ENCODE data around the gene GPS2.
A peak's percentile ranks its signal among the peaks of the same experiment; 100 is the strongest.

GPS2 gene, protein sequence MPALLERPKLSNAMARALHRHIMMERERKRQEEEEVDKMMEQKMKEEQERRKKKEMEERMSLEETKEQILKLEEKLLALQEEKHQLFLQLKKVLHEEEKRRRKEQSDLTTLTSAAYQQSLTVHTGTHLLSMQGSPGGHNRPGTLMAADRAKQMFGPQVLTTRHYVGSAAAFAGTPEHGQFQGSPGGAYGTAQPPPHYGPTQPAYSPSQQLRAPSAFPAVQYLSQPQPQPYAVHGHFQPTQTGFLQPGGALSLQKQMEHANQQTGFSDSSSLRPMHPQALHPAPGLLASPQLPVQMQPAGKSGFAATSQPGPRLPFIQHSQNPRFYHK

DNA sequence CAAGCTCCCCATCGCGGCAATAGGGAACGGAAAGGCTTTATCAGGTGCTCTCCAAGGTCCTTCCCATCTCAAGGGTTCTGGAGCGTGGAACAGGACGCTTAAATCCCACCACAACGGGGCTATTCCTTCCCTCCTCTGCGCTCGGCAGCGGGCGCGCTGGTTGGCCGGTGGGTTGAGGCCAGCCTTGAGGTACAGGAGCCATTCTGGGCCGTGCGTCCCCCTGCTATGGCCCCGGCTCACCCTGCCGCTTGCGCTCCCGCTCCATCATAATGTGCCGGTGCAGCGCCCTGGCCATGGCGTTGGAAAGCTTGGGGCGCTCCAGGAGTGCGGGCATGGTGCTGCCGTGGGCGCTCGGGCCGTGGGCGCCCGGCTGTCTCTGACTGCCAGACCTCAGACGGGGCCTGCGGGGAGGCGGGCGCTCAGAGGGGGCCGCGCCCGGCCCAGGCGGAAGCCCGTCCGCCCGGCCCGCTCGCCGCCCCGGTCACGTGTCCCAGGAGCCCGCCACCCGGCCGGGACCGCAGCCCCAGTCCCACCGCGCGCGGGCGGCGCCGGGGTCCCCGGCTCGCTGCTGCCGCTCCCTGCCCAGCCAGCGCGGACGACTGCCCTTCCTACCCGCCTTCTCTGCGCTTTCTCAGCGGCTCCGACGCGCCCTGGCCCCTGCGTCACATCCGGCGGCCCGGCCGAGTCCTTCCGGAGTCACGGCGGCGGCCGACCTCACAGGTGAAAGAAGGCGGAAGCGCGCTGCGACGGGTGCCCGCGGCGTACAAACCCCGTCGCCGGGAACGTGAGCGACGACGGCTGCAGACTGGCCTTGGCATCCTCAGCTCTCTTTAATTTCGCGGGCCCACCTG, at the start of gene GPS2:
GPS2 (minus strand) TSS at position 642 of the 851 bp plus-strand sequence; CDS start at position 334, 308 bp downstream.
- in situ Hi-C loops (cut with HindIII; ENCODE audit: low pct_ligation_motif_present, low pct_unique_long_range_greater_than_20kb, low sequenced_read_pairs) = no loop called here
- peak; percentile 89 for DNase-seq

GRCh38 chr17:7363311-7363710, 48.2 kb upstream of the GPS2 start:
- no peak for DNase-seq
- in situ Hi-C loops (cut with HindIII; ENCODE audit: low pct_ligation_motif_present, low pct_unique_long_range_greater_than_20kb, low sequenced_read_pairs) = no loop called here

DNA sequence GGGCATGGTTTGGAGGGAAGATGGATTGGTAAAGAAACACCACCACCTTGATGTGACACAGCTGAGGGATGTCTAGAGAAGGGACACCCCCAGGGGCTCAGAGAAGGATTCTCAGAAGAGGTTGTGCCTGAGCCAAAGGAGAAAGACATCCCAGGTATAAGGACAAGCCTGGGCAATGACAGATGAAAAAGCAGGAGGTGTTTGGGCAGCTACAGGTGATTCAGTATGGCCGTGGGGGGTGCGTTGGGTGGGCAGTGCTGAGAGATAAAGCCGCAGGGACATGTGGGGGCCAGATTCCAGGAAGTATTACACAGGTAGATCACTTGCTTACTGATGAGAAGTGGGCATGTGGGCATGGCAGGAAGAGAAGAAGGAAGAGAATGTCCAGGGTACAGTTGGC, 46.7 kb upstream of the GPS2 start:
- in situ Hi-C loops (cut with HindIII; ENCODE audit: low pct_ligation_motif_present, low pct_unique_long_range_greater_than_20kb, low sequenced_read_pairs) = no loop called here

DNA sequence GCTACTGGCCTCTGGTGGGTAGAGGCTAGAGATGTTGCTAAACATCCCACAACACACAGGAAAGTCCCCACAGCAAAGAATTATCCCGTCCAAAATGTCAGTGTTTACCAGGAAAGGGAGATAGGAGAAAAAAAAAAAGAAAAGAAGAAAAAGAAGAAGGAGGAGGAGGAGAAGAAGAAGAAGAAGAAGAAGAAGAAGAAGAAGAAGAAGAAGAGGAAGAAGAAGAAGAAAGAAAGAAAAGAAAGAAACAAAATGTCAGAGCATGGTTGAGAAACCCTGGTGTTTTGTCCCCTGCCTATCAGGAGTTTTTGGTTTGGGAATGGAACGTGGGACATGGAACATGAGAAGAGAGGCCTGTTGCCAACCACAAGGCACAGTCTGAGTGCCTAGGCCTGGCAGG, 42.2 kb upstream of the GPS2 start:
- DNase-seq = no peak
- in situ Hi-C loops (cut with HindIII; ENCODE audit: low pct_ligation_motif_present, low pct_unique_long_range_greater_than_20kb, low sequenced_read_pairs) = no loop called here

More for the DNA sequence above, 46.7 kb upstream of the GPS2 start:
- DNase-seq = no peak

DNA sequence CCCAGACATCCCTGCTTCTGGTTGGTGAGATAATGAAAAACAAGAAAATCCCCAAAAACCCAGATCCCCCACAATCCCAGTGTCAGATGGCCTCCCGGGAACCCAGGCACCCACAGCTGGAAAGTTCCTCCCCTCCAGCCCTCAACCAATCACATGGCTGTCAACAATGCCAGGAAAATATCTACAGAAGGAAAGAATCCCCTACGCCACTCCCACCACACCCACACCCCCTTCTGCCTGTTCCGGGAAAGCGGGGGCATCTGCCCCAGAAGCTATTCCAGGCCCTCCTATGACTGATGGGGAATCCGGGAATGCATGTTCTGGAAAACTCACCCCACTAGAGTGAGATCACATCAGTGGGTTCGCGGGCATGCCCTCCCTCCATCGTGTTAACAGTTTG, 41.6 kb upstream of the GPS2 start:
- in situ Hi-C loops (cut with HindIII; ENCODE audit: low pct_ligation_motif_present, low pct_unique_long_range_greater_than_20kb, low sequenced_read_pairs) = no loop called here
- no peak for DNase-seq

DNA sequence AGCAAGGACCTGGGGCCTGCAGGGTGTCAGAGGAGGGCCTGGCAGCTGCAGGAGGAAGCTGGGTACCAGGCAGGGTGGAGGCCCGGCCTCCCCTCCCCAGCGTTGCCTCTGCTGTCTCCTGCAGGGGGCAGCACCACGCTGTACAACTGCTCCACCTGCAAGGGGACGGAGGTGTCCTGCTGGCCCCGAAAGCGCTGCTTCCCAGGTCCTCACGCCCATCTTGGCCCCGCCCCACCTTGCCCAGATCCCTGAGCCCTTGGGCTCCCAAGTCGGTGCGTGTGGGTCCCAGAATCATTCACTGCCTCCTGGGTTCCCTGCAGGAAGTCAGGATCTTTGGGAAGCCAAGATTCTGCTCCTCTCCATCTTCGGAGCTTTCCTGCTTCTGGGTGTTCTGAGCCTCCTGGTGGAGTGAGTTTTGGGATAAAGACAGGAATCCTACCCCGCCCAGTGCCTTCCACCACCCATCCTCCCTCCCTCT, 41.0 kb upstream of the GPS2 start:
- in situ Hi-C loops (cut with HindIII; ENCODE audit: low pct_ligation_motif_present, low pct_unique_long_range_greater_than_20kb, low sequenced_read_pairs) = no loop called here
- DNase-seq = peak; percentile 80

- no peak for DNase-seq
- in situ Hi-C loops (cut with HindIII; ENCODE audit: low pct_ligation_motif_present, low pct_unique_long_range_greater_than_20kb, low sequenced_read_pairs) = no loop called here
Measured at GRCh38 chr17:7355573-7355972, 40.4 kb upstream of the GPS2 start.

- DNase-seq = no peak
- in situ Hi-C loops (cut with HindIII; ENCODE audit: low pct_ligation_motif_present, low pct_unique_long_range_greater_than_20kb, low sequenced_read_pairs) = no loop called here
Measured at GRCh38 chr17:7355053-7355452, 39.9 kb upstream of the GPS2 start, which contains the start of gene TMEM95. TMEM95 (plus strand) TSS chr17:7355156; CDS start chr17:7355205, 49 bp downstream.

DNA sequence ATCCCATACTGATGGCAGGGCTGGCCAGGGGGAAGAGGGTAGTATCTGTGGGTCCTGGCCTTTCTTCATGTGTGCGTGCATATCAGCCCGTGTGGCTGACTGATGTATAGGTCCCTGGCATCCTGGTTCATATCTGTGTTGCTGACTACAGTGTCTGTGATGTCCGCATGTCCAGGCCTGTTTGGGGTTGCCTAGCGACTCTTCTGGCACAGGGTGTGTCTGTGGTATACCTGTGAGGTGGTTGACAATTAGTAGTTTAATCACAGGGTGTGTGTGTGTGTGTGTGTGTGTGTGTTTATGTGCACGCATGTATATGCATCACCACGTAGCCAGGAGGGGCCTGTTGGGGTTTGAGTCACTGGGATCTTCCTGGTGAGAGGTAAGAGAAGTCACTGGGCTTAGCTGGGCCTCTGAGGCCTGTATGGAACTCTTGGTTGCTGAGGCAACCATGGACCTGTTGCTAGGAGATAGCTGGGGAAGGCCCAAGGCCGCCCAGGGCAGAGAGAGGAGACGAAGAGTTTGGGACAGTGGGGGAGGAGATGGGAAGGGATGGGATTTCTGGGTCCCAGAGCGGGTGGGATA, 39.2 kb upstream of the GPS2 start:
- DNase-seq = no peak
- in situ Hi-C loops (cut with HindIII; ENCODE audit: low pct_ligation_motif_present, low pct_unique_long_range_greater_than_20kb, low sequenced_read_pairs) = no loop called here

GRCh38 chr17:7352910-7353635, 37.9 kb upstream of the GPS2 start:
- no peak for DNase-seq
- in situ Hi-C loops (cut with HindIII; ENCODE audit: low pct_ligation_motif_present, low pct_unique_long_range_greater_than_20kb, low sequenced_read_pairs) = no loop called here

- in situ Hi-C loops (cut with HindIII; ENCODE audit: low pct_ligation_motif_present, low pct_unique_long_range_greater_than_20kb, low sequenced_read_pairs) = no loop called here
- DNase-seq = no peak
Measured at GRCh38 chr17:7352503-7352889, 37.3 kb upstream of the GPS2 start.

DNA sequence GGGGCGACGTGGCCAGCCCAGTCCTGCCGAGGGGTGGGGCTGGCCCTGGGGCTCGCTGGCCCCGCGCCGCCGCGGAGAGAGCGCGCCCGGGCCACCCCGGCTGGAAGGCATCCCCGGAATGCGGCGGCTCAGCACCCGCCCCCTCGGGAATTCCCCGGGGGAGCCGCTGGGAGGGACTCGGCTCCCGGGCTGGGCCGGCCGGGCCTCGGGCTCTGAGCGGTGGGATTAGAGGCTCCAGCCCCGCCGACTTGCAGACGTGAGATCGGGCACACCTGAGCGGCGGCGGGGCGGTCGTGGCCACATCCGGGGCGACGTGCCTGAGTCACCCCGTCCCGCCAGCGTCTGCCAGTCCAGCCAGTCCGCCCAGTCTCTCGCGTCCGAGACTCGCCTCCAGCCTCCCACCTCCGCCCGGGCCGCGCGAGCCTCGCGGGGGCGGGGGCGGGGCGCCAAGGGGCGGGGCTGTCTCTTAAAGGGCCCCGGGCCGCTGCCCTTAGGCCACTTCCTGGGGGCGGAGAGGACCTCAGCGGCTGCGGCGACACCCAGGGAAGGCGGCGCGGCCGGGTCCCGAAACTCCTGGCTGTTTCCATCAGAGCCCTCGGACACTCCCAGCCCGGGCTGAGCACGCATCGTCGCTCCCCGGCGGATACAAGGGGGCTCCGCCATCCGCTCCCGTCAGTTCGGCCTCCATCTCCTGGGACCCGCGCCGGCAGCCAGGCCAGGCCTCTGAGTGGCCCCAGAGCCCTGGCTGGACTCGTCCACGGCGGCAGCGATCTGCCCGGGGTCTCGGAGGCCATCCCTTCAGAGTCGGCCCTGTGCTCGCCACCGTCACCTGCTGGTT, 36.7 kb upstream of the GPS2 start, which contains the start of gene KCTD11:
KCTD11 (plus strand) TSS at position 498 of the 838 bp plus-strand sequence.
- DNase-seq = peak; percentile 94
- in situ Hi-C loops (cut with HindIII; ENCODE audit: low pct_ligation_motif_present, low pct_unique_long_range_greater_than_20kb, low sequenced_read_pairs) = no loop called here

DNA sequence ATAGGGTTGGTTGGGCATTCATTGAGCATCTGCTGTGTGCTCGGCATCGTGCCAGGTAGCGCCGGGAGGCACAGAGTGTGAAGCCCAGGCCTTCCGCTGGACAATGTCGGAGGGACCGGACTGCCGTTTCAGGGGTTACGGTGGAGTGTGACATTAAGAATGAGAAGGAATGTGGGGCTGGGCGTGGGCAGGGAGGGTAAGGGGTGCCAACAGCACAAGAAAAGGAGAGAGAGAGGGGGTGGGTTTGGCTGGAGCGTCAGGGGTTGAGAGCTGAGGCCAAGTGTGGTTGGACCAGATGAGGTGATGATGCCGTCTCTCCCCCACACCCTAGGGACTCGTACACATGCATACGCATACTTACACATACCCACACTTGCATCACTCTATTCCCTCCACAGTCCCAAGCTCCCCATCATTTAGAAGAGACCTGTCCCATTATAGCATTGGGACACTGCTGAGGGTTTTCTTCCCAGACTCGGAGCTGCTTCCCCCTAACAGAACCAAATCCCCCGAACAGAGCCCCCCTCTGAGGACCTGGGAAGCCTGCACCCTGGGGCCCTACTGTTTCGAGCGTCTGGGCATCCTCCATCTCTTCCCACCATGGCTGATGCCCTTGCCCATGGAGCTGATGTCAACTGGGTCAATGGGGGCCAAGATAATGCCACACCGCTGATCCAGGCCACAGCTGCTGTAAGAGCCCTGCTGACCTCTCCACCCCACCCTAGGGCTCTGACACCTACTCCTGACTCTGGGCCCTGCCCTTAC, 33.5 kb upstream of the GPS2 start:
- in situ Hi-C loops (cut with HindIII; ENCODE audit: low pct_ligation_motif_present, low pct_unique_long_range_greater_than_20kb, low sequenced_read_pairs) = no loop called here
- no peak for DNase-seq

DNA sequence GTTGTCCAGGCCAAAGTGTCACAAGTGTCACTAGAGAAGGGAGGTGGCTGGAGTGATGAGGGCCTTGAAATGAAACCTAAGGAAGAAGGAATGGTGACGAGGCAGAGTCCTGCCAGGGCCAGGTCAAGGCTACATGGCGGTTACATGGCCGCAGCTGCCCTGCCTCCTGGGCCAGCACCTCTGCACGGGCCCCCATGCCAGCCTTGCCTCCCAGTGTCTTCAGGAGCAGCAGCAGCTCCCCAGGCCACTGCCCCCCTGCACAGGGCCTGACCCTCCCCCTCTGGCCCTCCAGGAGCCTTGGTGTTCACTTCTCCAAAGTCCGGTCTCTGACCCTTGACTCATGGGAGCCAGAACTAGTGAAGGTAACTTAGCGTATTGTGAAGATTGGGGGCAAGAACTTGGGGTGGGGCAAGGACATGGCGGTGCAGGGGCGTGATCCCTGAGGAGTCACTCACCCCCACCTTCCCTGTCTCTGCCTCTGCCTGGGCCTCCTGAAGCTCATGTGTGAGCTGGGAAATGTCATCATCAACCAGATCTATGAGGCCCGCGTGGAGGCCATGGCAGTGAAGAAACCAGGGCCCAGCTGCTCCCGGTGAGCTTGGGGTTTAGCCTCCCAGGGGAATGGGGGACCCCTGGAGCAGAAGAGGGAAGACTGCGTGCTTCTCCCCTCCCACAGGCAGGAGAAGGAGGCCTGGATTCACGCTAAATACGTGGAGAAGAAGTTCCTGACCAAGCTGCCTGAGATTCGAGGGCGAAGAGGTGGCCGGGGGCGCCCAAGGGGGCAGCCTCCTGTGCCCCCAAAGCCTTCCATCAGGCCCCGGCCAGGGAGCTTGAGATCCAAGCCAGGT, 32.7 kb upstream of the GPS2 start:
- in situ Hi-C loops (cut with HindIII; ENCODE audit: low pct_ligation_motif_present, low pct_unique_long_range_greater_than_20kb, low sequenced_read_pairs) = no loop called here
- DNase-seq = no peak

- in situ Hi-C loops (cut with HindIII; ENCODE audit: low pct_ligation_motif_present, low pct_unique_long_range_greater_than_20kb, low sequenced_read_pairs) = no loop called here
- no peak for DNase-seq
Measured at GRCh38 chr17:7346761-7347614, 31.8 kb upstream of the GPS2 start.

All from ACHN (cell line).